IMR-90 (cell line): Measurements from ENCODE around the gene NUBP2. TPM values are rescaled to one million over a fixed set of nuclear protein-coding genes. Genes with fewer than 3 reads are reported as not detected.

Experiments
- ATAC-seq: fragments of 200-7000 bp; cut with Tn5 transposase; 2 replicates; pipeline ENCODE4 v1.9.1; 2020; ENCODE audit warnings: low read depth, mild to moderate bottlenecking, moderate library complexity
- BruUV-seq: library from RNA; stranded (reverse); fragments of 400-500 nt; replicated peaks from 2 replicates; lab custom pipeline; 2021; lab: Mats Ljungman, UMichigan
- CTCF ChIA-PET: fragments of 300-600 bp; formaldehyde crosslinking; extraction: SDS; loops from one replicate; lab custom pipeline; 2021; ENCODE audit warnings: antibody characterized with exemption; lab: Yijun Ruan, JAX
- POLR2A ChIA-PET: fragments of 300-600 bp; sonication (Branson Sonifier 250); formaldehyde crosslinking; loops from one replicate; lab custom pipeline; 2022; ENCODE audit warnings: antibody characterized with exemption; ENCODE audit not compliant: unreplicated experiment; lab: Charles Lee
- DNase-seq: peaks from one replicate; pipeline ENCODE4 v3.0.0; 2013
- H2AFZ ChIP-seq: replicated peaks from 2 replicates; pipeline ENCODE3; 2013; ENCODE audit warnings: low read length, mild to moderate bottlenecking; ENCODE audit not compliant: poor library complexity
- H2AK5ac ChIP-seq: 2 replicates; pipeline ENCODE4 v1.6.1; 2013; ENCODE audit warnings: low read depth, low read length, inconsistent platforms
- H2AK9ac ChIP-seq: replicated peaks from 2 replicates; pipeline ENCODE3; 2013; ENCODE audit warnings: mild to moderate bottlenecking, low read depth, low read length, moderate library complexity; ENCODE audit not compliant: poor library complexity
- H2BK120ac ChIP-seq: 2 replicates; pipeline ENCODE4 v1.6.1; 2013; ENCODE audit warnings: low read depth, low read length, inconsistent platforms
- H2BK15ac ChIP-seq: 3 replicates; pipeline ENCODE4 v1.6.1; 2013; ENCODE audit warnings: low read depth, low read length, inconsistent platforms
- H2BK20ac ChIP-seq: 2 replicates; pipeline ENCODE4 v1.6.1; 2013; ENCODE audit warnings: low read depth, mild to moderate bottlenecking, inconsistent platforms, low read length, moderate library complexity
- H2BK5ac ChIP-seq: 2 replicates; pipeline ENCODE4 v1.6.1; 2013; ENCODE audit warnings: mild to moderate bottlenecking, low read depth, low read length, inconsistent platforms; ENCODE audit not compliant: poor library complexity, severe bottlenecking
- H3K14ac ChIP-seq: replicated peaks from 2 replicates; pipeline ENCODE4 v1.6.1; 2013; ENCODE audit warnings: low read depth, low read length, inconsistent platforms
- H3K18ac ChIP-seq: 2 replicates; pipeline ENCODE4 v1.6.1; 2013; ENCODE audit warnings: low read depth, low read length, control low read depth
- H3K23ac ChIP-seq: 2 replicates; pipeline ENCODE4 v1.6.1; 2013; ENCODE audit warnings: low read depth, low read length, inconsistent platforms
- H3K27ac ChIP-seq: 2 replicates; pipeline ENCODE4 v1.5.1; 2013; ENCODE audit warnings: mild to moderate bottlenecking, control low read depth, low read length; ENCODE audit not compliant: insufficient read depth
- H3K27me3 ChIP-seq: 2 replicates; pipeline ENCODE4 v1.6.1; 2013; ENCODE audit warnings: low read length; ENCODE audit not compliant: control insufficient read depth, insufficient read depth
- H3K36me3 ChIP-seq: 2 replicates; pipeline ENCODE4 v1.6.1; 2013; ENCODE audit warnings: low read length, mixed read lengths; ENCODE audit not compliant: control insufficient read depth, insufficient read depth
- H3K4ac ChIP-seq: 2 replicates; pipeline ENCODE4 v1.6.1; 2013; ENCODE audit warnings: low read depth, low read length, inconsistent platforms
- H3K4me1 ChIP-seq: 2 replicates; pipeline ENCODE4 v1.6.1; 2013; ENCODE audit warnings: low read length, mixed read lengths; ENCODE audit not compliant: control insufficient read depth, insufficient read depth
- H3K4me2 ChIP-seq: 2 replicates; pipeline ENCODE4 v1.6.1; 2013; ENCODE audit warnings: low read depth, mild to moderate bottlenecking, control low read depth, low read length, moderate library complexity
- H3K4me3 ChIP-seq: 2 replicates; pipeline ENCODE4 v1.5.1; 2013; ENCODE audit warnings: low read depth, mild to moderate bottlenecking, control low read depth, low read length, moderate library complexity; ENCODE audit not compliant: insufficient read depth
- H3K56ac ChIP-seq: 2 replicates; pipeline ENCODE4 v1.6.1; 2013; ENCODE audit warnings: low read length, inconsistent platforms; ENCODE audit not compliant: insufficient read depth; ENCODE audit errors: extremely low read depth
- H3K79me1 ChIP-seq, 2 experiments: 2 replicates each; pipeline ENCODE4 v1.6.1; 2013; ENCODE audit warnings: low read length in 2 of 2, inconsistent platforms in 1 of 2, low read depth in 1 of 2
- H3K9ac ChIP-seq: 2 replicates; pipeline ENCODE4 v1.6.1; 2013; ENCODE audit warnings: low read depth, low read length, control low read depth
- H3K9me1 ChIP-seq: 2 replicates; pipeline ENCODE4 v1.6.1; 2013; ENCODE audit warnings: low read length, inconsistent platforms; ENCODE audit not compliant: insufficient read depth
- H3K9me3 ChIP-seq: 2 replicates; pipeline ENCODE4 v1.6.1; 2013; ENCODE audit warnings: low read length; ENCODE audit not compliant: control insufficient read depth, insufficient read depth
- H4K20me1 ChIP-seq: 2 replicates; pipeline ENCODE4 v1.6.1; 2013; ENCODE audit warnings: low read length, inconsistent platforms; ENCODE audit not compliant: insufficient read depth
- H4K5ac ChIP-seq: 2 replicates; pipeline ENCODE4 v1.6.1; 2013; ENCODE audit warnings: mild to moderate bottlenecking, low read depth, low read length, control low read depth
- H4K8ac ChIP-seq, 2 experiments: 2 replicates each; pipeline ENCODE4 v1.6.1; 2013; ENCODE audit warnings: low read depth in 2 of 2, low read length in 2 of 2, control low read depth in 1 of 2, inconsistent platforms in 1 of 2
- H4K91ac ChIP-seq: 2 replicates; pipeline ENCODE4 v1.6.1; 2013; ENCODE audit warnings: low read depth, low read length, inconsistent platforms; ENCODE audit not compliant: insufficient read depth
- BHLHE40 ChIP-seq: fragments of 150-350 bp; IDR thresholded peaks from 2 replicates; pipeline ENCODE4 v1.6.1; 2016; ENCODE audit warnings: mild to moderate bottlenecking, low read depth, low read length
- CEBPB ChIP-seq: IDR thresholded peaks from 2 replicates; pipeline ENCODE4 v1.6.1; 2012; ENCODE audit warnings: low read depth, low read length, improper control_type of control experiment
- CHD1 ChIP-seq: IDR thresholded peaks from 2 replicates; pipeline ENCODE4 v1.6.1; 2012; ENCODE audit warnings: low read depth, low read length, improper control_type of control experiment
- FOS ChIP-seq: fragments of 150-350 bp; IDR thresholded peaks from 2 replicates; pipeline ENCODE4 v1.6.1; 2016; ENCODE audit warnings: low read depth, low read length
- MAFK ChIP-seq: IDR thresholded peaks from 2 replicates; pipeline ENCODE4 v1.6.1; 2012; ENCODE audit warnings: low read depth, low read length, improper control_type of control experiment
- MAZ ChIP-seq: IDR thresholded peaks from 2 replicates; pipeline ENCODE4 v1.6.1; 2012; ENCODE audit warnings: low read depth, mild to moderate bottlenecking, low read length, improper control_type of control experiment, moderate library complexity, borderline replicate concordance
- MXI1 ChIP-seq: IDR thresholded peaks from 2 replicates; pipeline ENCODE4 v1.6.1; 2012; ENCODE audit warnings: low read depth, mild to moderate bottlenecking, low read length, moderate library complexity, borderline replicate concordance
- NFE2L2 ChIP-seq: fragments of 150-350 bp; IDR thresholded peaks from 2 replicates; pipeline ENCODE4 v1.6.1; 2016; ENCODE audit warnings: low read depth, mild to moderate bottlenecking, low read length
- RAD21 ChIP-seq: IDR thresholded peaks from 2 replicates; pipeline ENCODE4 v1.6.1; 2012; ENCODE audit warnings: low read length, improper control_type of control experiment
- RFX5 ChIP-seq: IDR thresholded peaks from 2 replicates; pipeline ENCODE4 v1.8.0; 2012; ENCODE audit warnings: low read depth, mild to moderate bottlenecking, low read length, moderate library complexity
- SMC3 ChIP-seq: fragments of 150-350 bp; IDR thresholded peaks from 2 replicates; pipeline ENCODE4 v1.6.1; 2016; ENCODE audit warnings: low read depth, mild to moderate bottlenecking, antibody characterized with exemption, low read length, moderate library complexity
- WGBS, 2 experiments: methylation state at CpG; one replicate each; pipeline versions ENCODE4 v1.1.5 to v1.1.7; 2013; ENCODE audit warnings: missing lambda C conversion rate in 2 of 2; ENCODE audit not compliant: insufficient read length in 1 of 2; ENCODE audit errors: extremely low coverage in 2 of 2; 5-methylcytosine and 5-hydroxymethylcytosine counted together
- dilution Hi-C: fragments of 300-500 bp; cut with HindIII; formaldehyde crosslinking; loops from one replicate; pipeline ENCODE4 v1.14.3; 2018; ENCODE audit warnings: low sequenced_read_pairs; ENCODE audit not compliant: unreplicated experiment
- in situ Hi-C: fragments of 300-500 bp; cut with MboI; formaldehyde crosslinking; loops from 3 replicates; pipeline ENCODE4 v1.14.3; 2019; ENCODE audit warnings: low sequenced_read_pairs, inconsistent platforms, mixed read lengths
- intact Hi-C: fragments of 100-400 bp; cut with micrococcal nuclease; formaldehyde crosslinking; loops from 2 replicates; pipeline ENCODE4 v1.10.0; 2022
- polyA plus RNA-seq, 3 experiments: library from polyadenylated mRNA; depleted of rRNA; stranded (reverse); fragments of >200 nt; gene quantifications; 2 replicates each; pipeline ENCODE4 v1.2.3, GENCODE V29; 2012; ENCODE audit warnings: low replicate concordance in 1 of 3
- total RNA-seq: library from RNA; depleted of rRNA; stranded (reverse); fragments of >200 nt; gene quantifications from 2 replicates; pipeline ENCODE4 v1.2.3, GENCODE V29; 2012
- TF ChIP-seq, protein P1 (sequence below): fragments of 150-350 bp; IDR thresholded peaks from 2 replicates; pipeline ENCODE4 v1.6.1; 2016; ENCODE audit warnings: low read depth, mild to moderate bottlenecking, low read length, moderate library complexity, borderline replicate concordance
- TF ChIP-seq, protein P2 (sequence below): fragments of 150-350 bp; IDR thresholded peaks from 2 replicates; pipeline ENCODE4 v1.6.1; 2017; ENCODE audit warnings: mild to moderate bottlenecking, antibody characterized with exemption, low read length, low read depth
- TF ChIP-seq, protein P3 (sequence below): conservative IDR thresholded peaks from 2 replicates; pipeline ENCODE4 v1.5.1; 2012; ENCODE audit warnings: mild to moderate bottlenecking, low read depth, low read length, improper control_type of control experiment

Gene NUBP2
- total and polyA plus RNA-seq, 2 of the 4 experiments (the other 2 are of a cell fraction), result 62.6 to 131 TPM

DNA sequence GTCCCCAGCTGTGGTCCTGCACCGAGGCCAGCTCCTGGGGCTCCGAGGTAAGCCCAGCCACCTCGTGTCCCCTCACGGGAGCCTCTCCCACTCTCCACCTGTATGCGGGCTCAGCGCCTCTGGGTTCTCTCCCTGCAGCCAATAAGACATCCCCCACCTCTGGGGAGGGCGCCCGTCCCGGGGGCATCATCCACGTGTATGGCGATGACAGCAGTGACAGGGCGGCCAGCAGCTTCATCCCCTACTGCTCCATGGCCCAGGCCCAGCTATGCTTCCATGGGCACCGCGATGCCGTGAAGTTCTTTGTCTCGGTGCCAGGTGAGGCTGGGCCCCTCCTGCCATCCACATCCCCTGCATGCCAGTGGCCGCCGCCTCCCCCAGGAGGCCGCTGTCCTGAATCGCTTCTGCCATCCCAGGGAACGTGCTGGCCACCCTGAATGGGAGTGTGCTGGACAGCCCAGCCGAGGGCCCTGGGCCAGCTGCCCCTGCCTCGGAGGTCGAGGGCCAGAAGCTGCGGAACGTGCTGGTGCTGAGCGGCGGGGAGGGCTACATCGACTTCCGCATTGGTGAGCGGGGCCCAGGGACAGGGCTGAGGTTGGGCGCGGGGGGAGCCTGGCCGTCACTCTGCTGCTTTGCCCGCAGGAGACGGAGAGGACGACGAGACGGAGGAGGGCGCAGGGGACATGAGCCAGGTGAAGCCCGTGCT, 14.5 kb upstream of the NUBP2 start:
- ChIA-PET CTCF (no interaction called here), POLR2A (no interaction called here)
- H3K23ac ChIP-seq, result no peak overlapping the region
- H3K9ac ChIP-seq, result no peak overlapping the region
- H4K5ac ChIP-seq, result no peak overlapping the region
- H3K18ac ChIP-seq, result no peak overlapping the region
- no TSS peak for BruUV-seq
- no peak for ATAC-seq
- no peak overlapping the region for H3K56ac ChIP-seq
- no peak overlapping the region for H2BK20ac ChIP-seq
- no peaks in the 10 kb centered on the region for H3K9me3 ChIP-seq
- no peaks in the 10 kb centered on the region for H3K9me1 ChIP-seq
- in situ Hi-C loops, result no loop called here
- H3K4me2 ChIP-seq, result no peak overlapping the region
- no peak overlapping the region for H2BK120ac ChIP-seq
- no peaks in the 10 kb centered on the region for H3K27me3 ChIP-seq
- no peak overlapping the region for H2AFZ ChIP-seq
- H2AK9ac ChIP-seq, result peak overlapping the region; percentile 65
- DNase-seq, result no peak
- no peak overlapping the region for H3K14ac ChIP-seq
- H2BK5ac ChIP-seq, result no peak overlapping the region
- H2AK5ac ChIP-seq, result no peak overlapping the region
- peaks cover 57% of the 10 kb centered on the region for H3K36me3 ChIP-seq
- H3K27ac ChIP-seq, result no peak overlapping the region
- no peak overlapping the region for H3K4me3 ChIP-seq
- dilution Hi-C loops, result no loop called here
- no peak overlapping the region for H2BK15ac ChIP-seq
- TF ChIP-seq, protein P1, sequence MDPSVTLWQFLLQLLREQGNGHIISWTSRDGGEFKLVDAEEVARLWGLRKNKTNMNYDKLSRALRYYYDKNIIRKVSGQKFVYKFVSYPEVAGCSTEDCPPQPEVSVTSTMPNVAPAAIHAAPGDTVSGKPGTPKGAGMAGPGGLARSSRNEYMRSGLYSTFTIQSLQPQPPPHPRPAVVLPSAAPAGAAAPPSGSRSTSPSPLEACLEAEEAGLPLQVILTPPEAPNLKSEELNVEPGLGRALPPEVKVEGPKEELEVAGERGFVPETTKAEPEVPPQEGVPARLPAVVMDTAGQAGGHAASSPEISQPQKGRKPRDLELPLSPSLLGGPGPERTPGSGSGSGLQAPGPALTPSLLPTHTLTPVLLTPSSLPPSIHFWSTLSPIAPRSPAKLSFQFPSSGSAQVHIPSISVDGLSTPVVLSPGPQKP, result no peak
- TF ChIP-seq CEBPB (no peak), FOS (no peak), CHD1 (no peak), SMC3 (no peak), MAFK (no peak), MAZ (no peak), BHLHE40 (no peak), RFX5 (no peak), MXI1 (no peak), RAD21 (no peak), NFE2L2 (no peak)
- TF ChIP-seq, protein P2, sequence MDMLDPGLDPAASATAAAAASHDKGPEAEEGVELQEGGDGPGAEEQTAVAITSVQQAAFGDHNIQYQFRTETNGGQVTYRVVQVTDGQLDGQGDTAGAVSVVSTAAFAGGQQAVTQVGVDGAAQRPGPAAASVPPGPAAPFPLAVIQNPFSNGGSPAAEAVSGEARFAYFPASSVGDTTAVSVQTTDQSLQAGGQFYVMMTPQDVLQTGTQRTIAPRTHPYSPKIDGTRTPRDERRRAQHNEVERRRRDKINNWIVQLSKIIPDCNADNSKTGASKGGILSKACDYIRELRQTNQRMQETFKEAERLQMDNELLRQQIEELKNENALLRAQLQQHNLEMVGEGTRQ, result no peak
- TF ChIP-seq, protein P3, sequence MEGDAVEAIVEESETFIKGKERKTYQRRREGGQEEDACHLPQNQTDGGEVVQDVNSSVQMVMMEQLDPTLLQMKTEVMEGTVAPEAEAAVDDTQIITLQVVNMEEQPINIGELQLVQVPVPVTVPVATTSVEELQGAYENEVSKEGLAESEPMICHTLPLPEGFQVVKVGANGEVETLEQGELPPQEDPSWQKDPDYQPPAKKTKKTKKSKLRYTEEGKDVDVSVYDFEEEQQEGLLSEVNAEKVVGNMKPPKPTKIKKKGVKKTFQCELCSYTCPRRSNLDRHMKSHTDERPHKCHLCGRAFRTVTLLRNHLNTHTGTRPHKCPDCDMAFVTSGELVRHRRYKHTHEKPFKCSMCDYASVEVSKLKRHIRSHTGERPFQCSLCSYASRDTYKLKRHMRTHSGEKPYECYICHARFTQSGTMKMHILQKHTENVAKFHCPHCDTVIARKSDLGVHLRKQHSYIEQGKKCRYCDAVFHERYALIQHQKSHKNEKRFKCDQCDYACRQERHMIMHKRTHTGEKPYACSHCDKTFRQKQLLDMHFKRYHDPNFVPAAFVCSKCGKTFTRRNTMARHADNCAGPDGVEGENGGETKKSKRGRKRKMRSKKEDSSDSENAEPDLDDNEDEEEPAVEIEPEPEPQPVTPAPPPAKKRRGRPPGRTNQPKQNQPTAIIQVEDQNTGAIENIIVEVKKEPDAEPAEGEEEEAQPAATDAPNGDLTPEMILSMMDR, result no peak
- H4K91ac ChIP-seq, result no peak overlapping the region
- intact Hi-C loops, result no loop called here
- no peak overlapping the region for H4K8ac ChIP-seq
- no peak overlapping the region for H3K4ac ChIP-seq
- peaks cover 22% of the 10 kb centered on the region for H4K20me1 ChIP-seq
- peaks cover 5% of the 10 kb centered on the region for H3K4me1 ChIP-seq
- WGBS, 2 experiments, result 90% methylated on average over 31 of the region's 41 CpGs; no CpG with 5 or more reads in 1 of the 2 experiments
- H3K79me1 ChIP-seq, result peaks cover 7 to 27% of the 10 kb centered on the region in 2 experiments; a peak in 3 of 4 replicates
